Muscle of leg (tissue), 16 donors: Measurements from ENCODE around the gene DNAH10. TPM values are rescaled to one million over a fixed set of nuclear protein-coding genes. Genes with fewer than 3 reads are reported as not detected.
A peak's percentile ranks its signal among the peaks of the same experiment; 100 is the strongest.

Source experiments
- DNase-seq: peaks from one replicate; pipeline ENCODE4 v3.0.0; 2013
- H3K27ac ChIP-seq: one replicate; pipeline ENCODE4 v1.5.1; 2013; ENCODE audit warnings: mild to moderate bottlenecking, low read length, control low read depth
- H3K27me3 ChIP-seq: one replicate; pipeline ENCODE4 v1.6.1; 2013; ENCODE audit warnings: low read length; ENCODE audit not compliant: control insufficient read depth, insufficient read depth
- H3K36me3 ChIP-seq: one replicate; pipeline ENCODE4 v1.6.1; 2013; ENCODE audit warnings: low read length; ENCODE audit not compliant: control insufficient read depth, insufficient read depth
- H3K4me1 ChIP-seq: one replicate; pipeline ENCODE4 v1.6.1; 2013; ENCODE audit warnings: low read length; ENCODE audit not compliant: control insufficient read depth, insufficient read depth
- H3K4me3 ChIP-seq: one replicate; pipeline ENCODE4 v1.5.1; 2013; ENCODE audit warnings: low read length, control low read depth
- H3K9me3 ChIP-seq: replicated peaks from 2 replicates; pipeline ENCODE4 v1.6.1; 2013; ENCODE audit warnings: low read depth, low read length; ENCODE audit not compliant: control insufficient read depth
- WGBS: methylation state at CpG from one replicate; pipeline ENCODE4 v1.1.5; 2013; ENCODE audit warnings: missing lambda C conversion rate; ENCODE audit not compliant: insufficient coverage; 5-methylcytosine and 5-hydroxymethylcytosine counted together
- long read RNA-seq, 11 donors: transcript quantifications; one replicate each; lab custom pipeline, GENCODE V29; 2026
- polyA plus RNA-seq, 8 donors: library from polyadenylated mRNA; unstranded; fragments of 120-200 nt; gene quantifications; one replicate each; pipeline versions ENCODE4 v1.2.1 to v1.2.3, GENCODE V29; 2013; ENCODE audit warnings: inconsistent platforms in 1 of 8, low replicate concordance in 1 of 8; ENCODE audit not compliant: insufficient read length in 8 of 8, insufficient read depth in 1 of 8
- total RNA-seq: library from RNA; stranded (reverse); fragments of 120-200 nt; gene quantifications from one replicate; pipeline ENCODE4 v1.2.4, GENCODE V29; 2013

The DNAH10 gene
- total RNA-seq = 1.5 TPM
- polyA plus RNA-seq = 1 to 10 TPM; 1.2 to 8.6 (median 1.8) TPM
- long read RNA-seq, donor 1 = 0 reads
- long read RNA-seq, donor 2 = 0 reads
- long read RNA-seq, donor 3 = 0 reads
- long read RNA-seq, donor 4 = 0 reads
- long read RNA-seq, donor 5 = 0 reads
- long read RNA-seq, donor 6 = 0 reads
- long read RNA-seq, donor 7 = 0 reads
- long read RNA-seq, donor 8 = 0 reads
- long read RNA-seq, donor 9 = 0 reads
- long read RNA-seq, donor 10, partial matches to known transcripts = 5 of 5 reads
- long read RNA-seq, donor 10, other reads (novel, unspliced or antisense) = 0 of 5 reads
- long read RNA-seq, donor 11 = 0 reads

GRCh38 chr12:123761841-123762714, at the start of gene DNAH10:
Gene DNAH10 (plus strand): TSS chr12:123762301. CDS start chr12:123762337, 36 bp downstream.
- DNase-seq = peak; percentile 41
- WGBS = 1% methylated on average over 102 of the region's 105 CpGs
- H3K36me3 ChIP-seq = peaks cover 2% of the 10 kb centered on the region
- H3K4me3 ChIP-seq = peak within 1 kb of the TSS; percentile 29
- H3K27me3 ChIP-seq = peaks cover 27% of the 10 kb centered on the region
- H3K9me3 ChIP-seq = no peaks in the 10 kb centered on the region
- H3K4me1 ChIP-seq = peaks cover 5% of the 10 kb centered on the region
- H3K27ac ChIP-seq = no peak within 1 kb of the TSS

GRCh38 chr12:123712780-123713319, 49.3 kb upstream of the DNAH10 start:
- Histone ChIP-seq H3K27ac (no peak overlapping the region), H3K9me3 (no peaks in the 10 kb centered on the region), H3K4me1 (peaks cover 18% of the 10 kb centered on the region), H3K27me3 (no peaks in the 10 kb centered on the region), H3K36me3 (no peaks in the 10 kb centered on the region), H3K4me3 (peak overlapping the region; percentile 86)
- peak; percentile 12 for DNase-seq
- WGBS = 0% methylated on average over 25 of the region's 26 CpGs

GRCh38 chr12:123713398-123713797, 48.7 kb upstream of the DNAH10 start:
- no peak overlapping the region for H3K27ac ChIP-seq
- no peaks in the 10 kb centered on the region for H3K9me3 ChIP-seq
- no peak for DNase-seq
- no peaks in the 10 kb centered on the region for H3K27me3 ChIP-seq
- peaks cover 18% of the 10 kb centered on the region for H3K4me1 ChIP-seq
- peak overlapping the region; percentile 86 for H3K4me3 ChIP-seq
- 66% methylated on average over 4 of the region's 6 CpGs for WGBS
- H3K36me3 ChIP-seq = no peaks in the 10 kb centered on the region

GRCh38 chr12:123713823-123714585, 48.1 kb upstream of the DNAH10 start:
- peaks cover 18% of the 10 kb centered on the region for H3K4me1 ChIP-seq
- 90% methylated on average over 5 of the region's 10 CpGs for WGBS
- H3K9me3 ChIP-seq = no peaks in the 10 kb centered on the region

GRCh38 chr12:123715195-123715594, 46.9 kb upstream of the DNAH10 start:
- Histone ChIP-seq H3K27ac (no peak overlapping the region), H3K4me3 (no peak overlapping the region), H3K9me3 (no peaks in the 10 kb centered on the region), H3K4me1 (peaks cover 18% of the 10 kb centered on the region), H3K36me3 (peaks cover 10% of the 10 kb centered on the region), H3K27me3 (no peaks in the 10 kb centered on the region)
- DNase-seq = no peak
- no CpG with 5 or more reads among the region's 2 CpGs for WGBS

More at GRCh38 chr12:123713823-123714585, 48.1 kb upstream of the DNAH10 start:
- Histone ChIP-seq H3K27ac (no peak overlapping the region), H3K4me3 (no peak overlapping the region), H3K27me3 (no peaks in the 10 kb centered on the region), H3K36me3 (peaks cover under 1% of the 10 kb centered on the region)
- no peak for DNase-seq

- Histone ChIP-seq H3K9me3 (no peaks in the 10 kb centered on the region), H3K27ac (no peak overlapping the region), H3K4me3 (no peak overlapping the region), H3K4me1 (peaks cover 12% of the 10 kb centered on the region), H3K36me3 (peaks cover 18% of the 10 kb centered on the region), H3K27me3 (no peaks in the 10 kb centered on the region)
- 92% methylated on average over 2 of the region's 3 CpGs for WGBS
- DNase-seq = no peak
These were observed 44.8 kb upstream of the DNAH10 start for GRCh38 chr12:123717350-123717749.

- peaks cover 27% of the 10 kb centered on the region for H3K36me3 ChIP-seq
- DNase-seq = no peak
- no peaks in the 10 kb centered on the region for H3K9me3 ChIP-seq
- H3K4me1 ChIP-seq = no peaks in the 10 kb centered on the region
- WGBS = 94% methylated on average over 2 of the region's 5 CpGs
- no peaks in the 10 kb centered on the region for H3K27me3 ChIP-seq
- no peak overlapping the region for H3K4me3 ChIP-seq
- H3K27ac ChIP-seq = no peak overlapping the region
These were observed 41.8 kb upstream of the DNAH10 start for GRCh38 chr12:123720141-123720814.

- Histone ChIP-seq H3K4me3 (no peak overlapping the region), H3K27ac (no peak overlapping the region), H3K4me1 (no peaks in the 10 kb centered on the region), H3K9me3 (no peaks in the 10 kb centered on the region), H3K27me3 (no peaks in the 10 kb centered on the region), H3K36me3 (peaks cover 30% of the 10 kb centered on the region)
- DNase-seq = no peak
- WGBS = 100% methylated on average over 2 of the region's 2 CpGs
These were observed 40.9 kb upstream of the DNAH10 start for GRCh38 chr12:123721245-123721644.

GRCh38 chr12:123723011-123723410, 39.1 kb upstream of the DNAH10 start:
- H3K27me3 ChIP-seq = no peaks in the 10 kb centered on the region

More at GRCh38 chr12:123723011-123723410, 39.1 kb upstream of the DNAH10 start:
- no peak for DNase-seq
- peaks cover 39% of the 10 kb centered on the region for H3K36me3 ChIP-seq
- no peak overlapping the region for H3K4me3 ChIP-seq
- no peaks in the 10 kb centered on the region for H3K9me3 ChIP-seq
- no peak overlapping the region for H3K27ac ChIP-seq
- 100% methylated on average over 5 of the region's 8 CpGs for WGBS
- H3K4me1 ChIP-seq = no peaks in the 10 kb centered on the region
